Endothelial cell of umbilical vein (primary cell): ENCODE results near the gene CXCL16. TPM values are rescaled to one million over a fixed set of nuclear protein-coding genes. Genes with fewer than 3 reads are reported as not detected.

Source experiments
- BruUV-seq: library from RNA; stranded (reverse); fragments of 400-500 nt; replicated peaks from 2 replicates; lab custom pipeline; 2021; lab: Mats Ljungman, UMichigan
- CTCF ChIA-PET: fragments of 300-600, 350-600 bp; sonication (Branson Sonifier 250); formaldehyde crosslinking; loops from one replicate; lab custom pipeline; 2021; ENCODE audit warnings: antibody characterized with exemption, inconsistent platforms; lab: Charles Lee
- POLR2A ChIA-PET: fragments of 300-600, 350-600 bp; sonication (Branson Sonifier 250); formaldehyde crosslinking; loops from one replicate; lab custom pipeline; 2021; ENCODE audit warnings: antibody characterized with exemption, inconsistent platforms; lab: Charles Lee
- DNase-seq: peaks from one replicate; pipeline ENCODE4 v3.0.0-alpha.2; 2011; ENCODE audit warnings: low read depth, low spot score
- FAIRE-seq: peaks from 2 replicates; lab custom pipeline; 2011; peaks lifted over from hg19 to GRCh38; lab: Jason Lieb, UNC
- H2AFZ ChIP-seq: 2 replicates; pipeline ENCODE4 v1.6.0; 2012; ENCODE audit warnings: low read depth, low read length, control low read depth, inconsistent platforms
- H3K27ac ChIP-seq: 2 replicates; pipeline ENCODE4 v1.5.1; 2011; ENCODE audit warnings: low read depth, mild to moderate bottlenecking, control low read depth, low read length, moderate library complexity; ENCODE audit not compliant: insufficient read depth
- H3K27me3 ChIP-seq, 2 experiments: 2 replicates each; pipeline versions ENCODE4 v1.6.0 to v1.6.1; 2011; ENCODE audit warnings: low read length in 2 of 2, mixed read lengths in 1 of 2; ENCODE audit not compliant: control insufficient read depth in 2 of 2, insufficient read depth in 2 of 2
- H3K36me3 ChIP-seq, 2 experiments: 2 replicates in 1 of 2; 3 replicates in 1 of 2; pipeline ENCODE4 v1.5.1; 2011; ENCODE audit warnings: low read length in 2 of 2, mild to moderate bottlenecking in 1 of 2, moderate library complexity in 1 of 2; ENCODE audit not compliant: control insufficient read depth in 2 of 2, insufficient read depth in 2 of 2; ENCODE audit errors: extremely low read depth in 1 of 2
- H3K4me1 ChIP-seq: 3 replicates; pipeline ENCODE4 v1.5.1; 2011; ENCODE audit warnings: mild to moderate bottlenecking, low read length; ENCODE audit not compliant: control insufficient read depth, insufficient read depth; ENCODE audit errors: extremely low read depth
- H3K4me2 ChIP-seq: 2 replicates; pipeline ENCODE4 v1.6.1; 2011; ENCODE audit warnings: low read length, control low read depth, mixed read lengths; ENCODE audit not compliant: insufficient read depth
- H3K4me3 ChIP-seq, 3 experiments: fragments of 200-600 bp in 1 of 3; sonication (generic), shearing (Covaris generic) in 1 of 3; replicated peaks in 1 of 3; 2 replicates each; pipeline ENCODE4 v1.5.1; 2011 to 2016; ENCODE audit warnings: control low read depth in 3 of 3, low read length in 3 of 3, mild to moderate bottlenecking in 2 of 3, inconsistent platforms in 1 of 3, low read depth in 1 of 3, moderate library complexity in 1 of 3; ENCODE audit not compliant: insufficient read depth in 1 of 3
- H3K79me2 ChIP-seq: 2 replicates; pipeline ENCODE4 v1.6.0; 2012; ENCODE audit warnings: low read length, inconsistent platforms; ENCODE audit not compliant: control insufficient read depth, insufficient read depth
- H3K9ac ChIP-seq: replicated peaks from 2 replicates; pipeline ENCODE3; 2011; ENCODE audit warnings: low read length, control low read depth; ENCODE audit not compliant: insufficient read depth; ENCODE audit errors: extremely low read depth
- H3K9me1 ChIP-seq: replicated peaks from 3 replicates; pipeline ENCODE4 v1.6.0; 2011; ENCODE audit warnings: mild to moderate bottlenecking, low read length; ENCODE audit not compliant: control insufficient read depth, insufficient read depth; ENCODE audit errors: extremely low read depth
- H3K9me3 ChIP-seq: replicated peaks from 2 replicates; pipeline ENCODE4 v1.5.1; 2012; ENCODE audit warnings: low read length, inconsistent platforms; ENCODE audit not compliant: control insufficient read depth, insufficient read depth
- H4K20me1 ChIP-seq: replicated peaks from 2 replicates; pipeline ENCODE3; 2011; ENCODE audit warnings: mild to moderate bottlenecking, low read length; ENCODE audit not compliant: control insufficient read depth, insufficient read depth; ENCODE audit errors: extremely low read depth
- EZH2 ChIP-seq: IDR thresholded peaks from 2 replicates; pipeline ENCODE4 v1.6.1; 2012; ENCODE audit warnings: borderline replicate concordance, low read depth, mild to moderate bottlenecking, moderate library complexity, low read length, inconsistent platforms; ENCODE audit not compliant: severe bottlenecking
- FOS ChIP-seq: IDR thresholded peaks from 2 replicates; pipeline ENCODE4 v1.6.1; 2011; ENCODE audit warnings: mild to moderate bottlenecking, low read length, moderate library complexity, borderline replicate concordance; ENCODE audit not compliant: insufficient read depth
- GATA2 ChIP-seq: IDR thresholded peaks from 2 replicates; pipeline ENCODE4 v1.7.0; 2011; ENCODE audit warnings: low read depth, mild to moderate bottlenecking, moderate library complexity, mixed read lengths, low read length; ENCODE audit not compliant: insufficient read length, insufficient read depth
- JUN ChIP-seq: IDR thresholded peaks from 2 replicates; pipeline ENCODE4 v1.6.1; 2011; ENCODE audit warnings: borderline replicate concordance, low read depth; ENCODE audit not compliant: insufficient read length, insufficient read depth
- MYC ChIP-seq: IDR thresholded peaks from one replicate; pipeline ENCODE4 v1.6.1; 2011; ENCODE audit warnings: mild to moderate bottlenecking, low read depth, low read length
- POLR2A ChIP-seq: IDR thresholded peaks from 2 replicates; pipeline ENCODE4 v1.6.1; 2012; ENCODE audit warnings: low read depth, mild to moderate bottlenecking, control low read depth, low read length
- POLR2AphosphoS5 ChIP-seq: IDR thresholded peaks from 2 replicates; pipeline ENCODE4 v1.6.1; 2012; ENCODE audit warnings: low read depth, mild to moderate bottlenecking, control low read depth, low read length, moderate library complexity; ENCODE audit not compliant: insufficient read depth
- dilution Hi-C: fragments of 300-500 bp; cut with MboI; formaldehyde crosslinking; loops from one replicate; pipeline ENCODE4 v1.15.0; 2019; ENCODE audit warnings: low sequenced_read_pairs; ENCODE audit not compliant: extremely low pct_ligation_motif_present
- intact Hi-C: fragments of 100-400 bp; cut with micrococcal nuclease; formaldehyde crosslinking; loops from one replicate; pipeline ENCODE4 v1.10.0; 2022
- polyA plus RNA-seq, 4 experiments: library from polyadenylated mRNA; depleted of rRNA in 3 of 4; stranded (reverse) in 3 of 4; unstranded in 1 of 4; fragments of >200 nt; gene quantifications; 2 replicates each; pipeline versions ENCODE4 v1.2.1 to v1.2.3, GENCODE V29; 2011 to 2012; ENCODE audit warnings: missing spikeins in 1 of 4
- total RNA-seq: library from RNA; stranded (reverse); gene quantifications from 2 replicates; pipeline ENCODE4 v1.2.3, GENCODE V29; 2021
- TF ChIP-seq, protein P1 (sequence below), 2 donors: IDR thresholded peaks; 1 replicate in 1 of 2; 2 replicates in 1 of 2; pipeline ENCODE4 v1.5.1; 2011; ENCODE audit warnings: low read length in 2 of 2, mild to moderate bottlenecking in 2 of 2, moderate library complexity in 2 of 2, control low read depth in 1 of 2, inconsistent platforms in 1 of 2, low read depth in 1 of 2; ENCODE audit not compliant: insufficient read depth in 1 of 2; ENCODE audit errors: extremely low read depth in 1 of 2
- TF ChIP-seq, protein P2 (sequence below): IDR thresholded peaks from 2 replicates; pipeline ENCODE4 v1.6.1; 2011; ENCODE audit not compliant: insufficient read depth, insufficient read length

Gene CXCL16
- total and polyA plus RNA-seq, 2 donors (not counting 3 experiments of a cell fraction or from before 2014, with no cell fraction given): 4.8 to 6.1 TPM

DNA sequence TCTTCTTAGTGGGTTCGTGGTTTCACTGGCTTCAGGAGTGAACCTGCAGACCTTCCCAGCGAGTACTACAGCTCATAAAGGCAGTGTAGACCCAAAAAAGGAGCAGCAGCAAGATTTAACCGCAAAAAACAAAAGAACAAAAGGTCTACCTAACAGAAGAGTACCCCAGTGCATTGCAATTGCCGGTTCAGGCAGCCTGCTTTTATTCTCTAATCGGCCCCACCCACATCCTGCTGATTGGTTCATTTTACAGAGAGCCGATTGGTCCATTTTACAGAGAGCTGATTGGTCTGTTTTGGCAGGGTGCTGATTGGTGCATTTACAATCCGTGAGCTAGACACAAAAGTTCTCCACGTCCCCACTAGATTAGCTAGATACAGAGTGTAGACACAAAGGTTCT is 31.3 kb downstream of the CXCL16 start:
- intact Hi-C loops: no loop called here
- POLR2A ChIA-PET: no interaction called here

DNA sequence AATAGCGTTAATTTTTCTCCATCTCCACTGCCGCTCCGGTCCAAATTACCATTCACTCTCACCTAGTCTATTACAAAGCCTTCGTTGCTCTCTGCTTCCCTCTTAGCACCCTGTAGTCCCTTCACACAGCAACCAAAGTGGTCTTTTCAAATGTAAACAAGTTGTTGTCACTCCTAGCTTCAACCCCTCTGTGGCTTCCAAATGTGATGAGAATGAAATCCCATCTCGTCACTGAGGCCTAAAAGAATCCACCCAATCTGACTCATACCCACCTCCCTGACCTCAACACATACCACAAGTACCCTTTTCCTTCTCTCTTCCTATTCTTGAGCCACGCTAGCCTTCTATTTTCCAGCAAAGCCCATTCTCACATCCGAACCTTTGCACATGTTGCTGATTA is 33.6 kb downstream of the CXCL16 start:
- FAIRE-seq: no peak
- Histone ChIP-seq H3K79me2 (peaks cover 27% of the 10 kb centered on the region), H3K4me3 (no peak overlapping the region), H3K27ac (no peak overlapping the region), H3K36me3 (no peaks in the 10 kb centered on the region), H3K9me1 (no peaks in the 10 kb centered on the region), H3K4me1 (peaks cover 20% of the 10 kb centered on the region), H3K4me2 (no peak overlapping the region), H3K9me3 (no peaks in the 10 kb centered on the region), H2AFZ (no peak overlapping the region), H3K27me3 (no peaks in the 10 kb centered on the region), H4K20me1 (no peaks in the 10 kb centered on the region), H3K9ac (no peak overlapping the region)
- POLR2A ChIA-PET: no interaction called here
- dilution Hi-C loops (no loop called here), intact Hi-C loops (no loop called here)
- no peak for TF ChIP-seq JUN
- TF ChIP-seq POLR2AphosphoS5: no peak
- no peak for TF ChIP-seq EZH2
- TF ChIP-seq, protein P1, sequence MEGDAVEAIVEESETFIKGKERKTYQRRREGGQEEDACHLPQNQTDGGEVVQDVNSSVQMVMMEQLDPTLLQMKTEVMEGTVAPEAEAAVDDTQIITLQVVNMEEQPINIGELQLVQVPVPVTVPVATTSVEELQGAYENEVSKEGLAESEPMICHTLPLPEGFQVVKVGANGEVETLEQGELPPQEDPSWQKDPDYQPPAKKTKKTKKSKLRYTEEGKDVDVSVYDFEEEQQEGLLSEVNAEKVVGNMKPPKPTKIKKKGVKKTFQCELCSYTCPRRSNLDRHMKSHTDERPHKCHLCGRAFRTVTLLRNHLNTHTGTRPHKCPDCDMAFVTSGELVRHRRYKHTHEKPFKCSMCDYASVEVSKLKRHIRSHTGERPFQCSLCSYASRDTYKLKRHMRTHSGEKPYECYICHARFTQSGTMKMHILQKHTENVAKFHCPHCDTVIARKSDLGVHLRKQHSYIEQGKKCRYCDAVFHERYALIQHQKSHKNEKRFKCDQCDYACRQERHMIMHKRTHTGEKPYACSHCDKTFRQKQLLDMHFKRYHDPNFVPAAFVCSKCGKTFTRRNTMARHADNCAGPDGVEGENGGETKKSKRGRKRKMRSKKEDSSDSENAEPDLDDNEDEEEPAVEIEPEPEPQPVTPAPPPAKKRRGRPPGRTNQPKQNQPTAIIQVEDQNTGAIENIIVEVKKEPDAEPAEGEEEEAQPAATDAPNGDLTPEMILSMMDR (IDR thresholded peaks at IDR 0.05; ENCODE audit: extremely low read depth in 1 of 2, insufficient read depth in 1 of 2, low read depth in 1 of 2, low read length in 2 of 2): no peak
- TF ChIP-seq MYC: no peak
- no peak for TF ChIP-seq POLR2A
- TF ChIP-seq, protein P2, sequence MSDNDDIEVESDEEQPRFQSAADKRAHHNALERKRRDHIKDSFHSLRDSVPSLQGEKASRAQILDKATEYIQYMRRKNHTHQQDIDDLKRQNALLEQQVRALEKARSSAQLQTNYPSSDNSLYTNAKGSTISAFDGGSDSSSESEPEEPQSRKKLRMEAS: no peak
- no peak for TF ChIP-seq FOS
- no peak for TF ChIP-seq GATA2
- DNase-seq: no peak
- no TSS peak for BruUV-seq
- CTCF ChIA-PET: no interaction called here

More for the DNA sequence above, 31.3 kb downstream of the CXCL16 start:
- Histone ChIP-seq H2AFZ (no peak overlapping the region), H3K36me3 (no peaks in the 10 kb centered on the region), H3K27ac (no peak overlapping the region), H3K4me2 (no peak overlapping the region), H3K79me2 (peaks cover 4% of the 10 kb centered on the region), H3K4me3 (no peak overlapping the region), H4K20me1 (no peaks in the 10 kb centered on the region), H3K4me1 (peaks cover 20% of the 10 kb centered on the region), H3K9me1 (no peaks in the 10 kb centered on the region), H3K9me3 (no peaks in the 10 kb centered on the region), H3K27me3 (no peaks in the 10 kb centered on the region), H3K9ac (no peak overlapping the region)
- TF ChIP-seq GATA2 (no peak), EZH2 (no peak), MYC (no peak)
- BruUV-seq: no TSS peak
- dilution Hi-C loops: no loop called here
- FAIRE-seq: peak; percentile 72
- CTCF ChIA-PET: interaction anchor here (0.9 to 3.4 kb wide), 3 partner anchors 81 to 201 kb away, joined by 4 to 70 read pairs (median 27); partner anchors contain the start of genes CHRNE and GLTPD2
- DNase-seq: no peak
